ENCODE results near the gene BHLHE40.

BHLHE40 gene

GRCh38 chr3:5022187-5022965 is 43.1 kb downstream of the BHLHE40 start:
- DNase-seq: no peak

GRCh38 chr3:5022966-5023776 is 43.9 kb downstream of the BHLHE40 start:
- no peak for DNase-seq

GRCh38 chr3:5023777-5024346 is 44.6 kb downstream of the BHLHE40 start:
- no peak for DNase-seq

GRCh38 chr3:5026046-5026362 is 46.8 kb downstream of the BHLHE40 start:
- no peak for DNase-seq

- DNase-seq: no peak
These were observed 50.5 kb downstream of the BHLHE40 start for GRCh38 chr3:5029715-5030114.

GRCh38 chr3:5030152-5030551 is 50.9 kb downstream of the BHLHE40 start:
- DNase-seq: no peak

DNA sequence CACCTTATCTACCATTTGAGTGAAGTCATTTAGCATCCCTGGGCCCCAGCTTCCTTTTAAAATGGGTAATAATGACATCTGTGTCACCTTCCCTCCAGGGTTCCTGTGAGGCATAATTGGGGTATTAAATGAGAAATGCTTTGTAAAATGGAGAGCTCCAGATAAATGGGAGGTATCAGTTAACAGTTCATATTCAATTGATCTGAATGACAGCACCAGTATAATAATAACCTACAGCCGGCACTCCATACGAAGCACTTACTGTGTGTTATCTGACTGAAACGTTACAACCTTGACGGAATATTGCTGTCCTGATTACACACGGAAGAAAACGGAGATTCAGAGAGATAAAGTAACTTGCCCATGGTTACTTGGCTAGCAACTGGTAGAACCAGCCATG is 53.6 kb downstream of the BHLHE40 start:
- DNase-seq: no peak

All from RPMI8226 (cell line).